Activated CD8-positive, alpha-beta T cell treated with anti-CD3 and anti-CD28 coated beads for 36 hours (primary cell): ENCODE data around the gene SLC47A2. TPM values are rescaled to one million over a fixed set of nuclear protein-coding genes. Genes with fewer than 3 reads are reported as not detected.

ENCODE experiments used
- ATAC-seq: fragments of 200-7000 bp; cut with Tn5 transposase; one replicate; pipeline ENCODE4 v1.10.0; 2021; ENCODE audit warnings: mild to moderate bottlenecking, moderate library complexity
- CTCF ChIA-PET: fragments of 350-600 bp; sonication (Branson Sonifier 250); formaldehyde crosslinking; loops from one replicate; lab custom pipeline; 2021; ENCODE audit warnings: antibody characterized with exemption; lab: Charles Lee
- POLR2A ChIA-PET: fragments of 350-600 bp; sonication (Branson Sonifier 250); formaldehyde crosslinking; loops from one replicate; lab custom pipeline; 2021; ENCODE audit warnings: antibody characterized with exemption; lab: Charles Lee
- DNase-seq: peaks from one replicate; pipeline ENCODE4 v3.0.0-alpha.2; 2020
- H3K27ac Mint-ChIP-seq: one replicate; pipeline ENCODE4 v1.8.0; 2021; ENCODE audit warnings: mild to moderate bottlenecking, mixed read lengths
- H3K27me3 Mint-ChIP-seq: one replicate; pipeline ENCODE4 v1.8.0; 2021; ENCODE audit warnings: mixed read lengths
- H3K36me3 Mint-ChIP-seq: one replicate; pipeline ENCODE4 v1.8.0; 2021; ENCODE audit warnings: low read depth, mixed read lengths
- H3K4me1 Mint-ChIP-seq: one replicate; pipeline ENCODE4 v1.8.0; 2021; ENCODE audit warnings: low read depth, mixed read lengths
- H3K4me3 Mint-ChIP-seq: one replicate; pipeline ENCODE4 v1.8.0; 2021; ENCODE audit warnings: mild to moderate bottlenecking, moderate library complexity, mixed read lengths
- H3K9me3 Mint-ChIP-seq: one replicate; pipeline ENCODE4 v1.8.0; 2021; ENCODE audit warnings: mixed read lengths
- intact Hi-C: fragments of 100-400 bp; cut with micrococcal nuclease; formaldehyde crosslinking; loops from one replicate; pipeline ENCODE4 v1.10.0; 2022
- total RNA-seq, 2 experiments: library from RNA; stranded (reverse); gene quantifications; one replicate each; pipeline ENCODE4 v1.2.3, GENCODE V29; 2021
- TF ChIP-seq, protein P1 (sequence below): fragments of 200-600 bp; IDR thresholded peaks from one replicate; pipeline ENCODE4 v1.8.0; 2022; ENCODE audit warnings: antibody characterized with exemption, mild to moderate bottlenecking

Gene SLC47A2
- total RNA-seq, 2 experiments from 2014 or later = not detected

DNA sequence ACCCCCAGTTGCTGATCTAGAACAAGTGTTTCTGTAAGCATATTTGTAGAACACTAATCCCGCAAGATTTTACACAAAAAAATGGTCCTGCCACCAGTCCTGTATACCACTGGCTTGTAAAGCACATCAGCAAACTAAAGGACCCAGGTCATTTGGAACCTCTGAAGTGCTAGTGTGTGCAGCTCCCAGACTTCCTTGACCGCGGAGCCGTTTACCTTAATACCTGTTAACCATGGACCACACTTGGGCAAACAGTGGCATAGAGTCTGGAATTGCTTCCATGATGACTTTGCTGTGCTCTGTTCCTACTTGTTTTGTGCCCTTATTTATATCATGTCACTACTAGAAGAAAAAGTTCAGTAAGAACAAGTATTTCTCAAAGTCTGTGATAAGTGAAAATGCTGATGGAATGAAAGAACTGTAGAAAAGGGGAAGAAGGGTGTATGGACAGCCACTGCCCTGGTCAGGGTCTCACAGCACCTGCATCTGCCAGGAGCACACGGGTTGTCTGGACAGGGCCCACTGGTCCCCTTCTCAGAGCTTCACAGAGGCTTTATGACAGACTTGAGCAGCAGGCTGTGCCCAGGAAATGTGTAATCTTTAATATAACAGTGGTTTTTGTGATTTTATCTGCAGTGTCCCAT is 38.5 kb downstream of the SLC47A2 start:
- intact Hi-C loops = no loop called here
- H3K36me3 Mint-ChIP-seq = peaks cover 6% of the 10 kb centered on the region

DNA sequence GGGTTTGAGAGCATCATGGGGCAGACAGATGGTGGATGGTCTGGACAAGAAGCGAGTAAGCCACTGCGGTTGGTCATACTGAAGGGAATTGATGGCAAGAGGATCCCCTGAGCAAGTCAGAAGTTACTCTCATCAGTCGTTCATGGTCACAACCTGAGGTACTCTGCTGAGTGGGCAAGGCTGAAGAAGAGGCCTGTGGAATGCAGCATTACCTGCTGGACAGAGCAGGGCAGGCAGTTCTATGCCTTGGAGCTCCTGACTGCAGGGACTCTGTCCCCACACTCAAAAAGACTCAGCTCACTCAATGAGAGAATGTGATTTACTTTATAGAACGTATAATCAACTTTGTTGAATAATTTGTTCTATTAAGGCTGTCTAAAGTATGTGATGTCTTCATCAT is 39.5 kb downstream of the SLC47A2 start:
- POLR2A ChIA-PET = no interaction called here
- CTCF ChIA-PET = no interaction called here

More for the DNA sequence above, 38.5 kb downstream of the SLC47A2 start:
- no peaks in the 10 kb centered on the region for H3K9me3 Mint-ChIP-seq
- ChIA-PET CTCF (interaction anchor here (1.5 kb wide), 1 partner anchor 67 kb away, joined by 3 read pairs; no protein-coding TSS in a partner anchor), POLR2A (no interaction called here)
- ATAC-seq = no peak
- no peaks in the 10 kb centered on the region for H3K4me1 Mint-ChIP-seq
- no peak overlapping the region for H3K27ac Mint-ChIP-seq
- H3K4me3 Mint-ChIP-seq = no peak overlapping the region
- TF ChIP-seq, protein P1, sequence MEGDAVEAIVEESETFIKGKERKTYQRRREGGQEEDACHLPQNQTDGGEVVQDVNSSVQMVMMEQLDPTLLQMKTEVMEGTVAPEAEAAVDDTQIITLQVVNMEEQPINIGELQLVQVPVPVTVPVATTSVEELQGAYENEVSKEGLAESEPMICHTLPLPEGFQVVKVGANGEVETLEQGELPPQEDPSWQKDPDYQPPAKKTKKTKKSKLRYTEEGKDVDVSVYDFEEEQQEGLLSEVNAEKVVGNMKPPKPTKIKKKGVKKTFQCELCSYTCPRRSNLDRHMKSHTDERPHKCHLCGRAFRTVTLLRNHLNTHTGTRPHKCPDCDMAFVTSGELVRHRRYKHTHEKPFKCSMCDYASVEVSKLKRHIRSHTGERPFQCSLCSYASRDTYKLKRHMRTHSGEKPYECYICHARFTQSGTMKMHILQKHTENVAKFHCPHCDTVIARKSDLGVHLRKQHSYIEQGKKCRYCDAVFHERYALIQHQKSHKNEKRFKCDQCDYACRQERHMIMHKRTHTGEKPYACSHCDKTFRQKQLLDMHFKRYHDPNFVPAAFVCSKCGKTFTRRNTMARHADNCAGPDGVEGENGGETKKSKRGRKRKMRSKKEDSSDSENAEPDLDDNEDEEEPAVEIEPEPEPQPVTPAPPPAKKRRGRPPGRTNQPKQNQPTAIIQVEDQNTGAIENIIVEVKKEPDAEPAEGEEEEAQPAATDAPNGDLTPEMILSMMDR = no peak
- no peak for DNase-seq
- no peaks in the 10 kb centered on the region for H3K27me3 Mint-ChIP-seq

DNA sequence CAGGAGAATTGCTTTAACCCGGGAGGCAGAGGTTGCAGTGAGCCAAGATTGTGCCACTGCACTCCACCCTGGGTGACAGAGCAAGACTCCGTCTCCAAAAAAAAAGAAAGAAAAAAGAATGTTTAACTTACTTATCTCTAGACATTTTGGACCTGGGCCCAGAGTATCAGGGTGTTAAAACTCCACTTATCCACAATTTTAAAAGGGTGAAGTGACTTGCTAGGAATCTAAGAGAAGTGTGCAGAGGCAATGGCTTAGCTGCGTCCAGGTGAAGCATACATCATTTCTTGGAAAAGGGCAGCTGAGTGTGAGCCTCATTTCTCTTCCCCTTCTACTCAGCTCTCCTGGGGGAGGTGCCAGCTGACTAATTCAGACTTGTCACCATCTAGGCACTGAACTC is 42.8 kb downstream of the SLC47A2 start:
- no peaks in the 10 kb centered on the region for H3K27me3 Mint-ChIP-seq
- CTCF ChIA-PET = interaction anchor here (2.1 kb wide), 1 partner anchor 72 kb away, joined by 6 read pairs; no protein-coding TSS in a partner anchor
- POLR2A ChIA-PET = interaction anchor here (1.0 kb wide), 1 partner anchor 15 kb away, joined by 3 read pairs; no protein-coding TSS in a partner anchor
- peaks cover 19% of the 10 kb centered on the region for H3K36me3 Mint-ChIP-seq
- intact Hi-C loops = no loop called here
- no peaks in the 10 kb centered on the region for H3K9me3 Mint-ChIP-seq
- no peak overlapping the region for H3K4me3 Mint-ChIP-seq
- ATAC-seq (no peak), DNase-seq (no peak)
- no peaks in the 10 kb centered on the region for H3K4me1 Mint-ChIP-seq
- TF ChIP-seq, protein P1 = no peak
- no peak overlapping the region for H3K27ac Mint-ChIP-seq

More for the DNA sequence above, 39.5 kb downstream of the SLC47A2 start:
- no peak for ATAC-seq
- TF ChIP-seq, protein P1 = no peak
- Mint-ChIP-seq H3K9me3 (no peaks in the 10 kb centered on the region), H3K4me3 (no peak overlapping the region), H3K27ac (no peak overlapping the region), H3K4me1 (no peaks in the 10 kb centered on the region), H3K27me3 (no peaks in the 10 kb centered on the region), H3K36me3 (peaks cover 13% of the 10 kb centered on the region)
- intact Hi-C loops = no loop called here
- DNase-seq = no peak

DNA sequence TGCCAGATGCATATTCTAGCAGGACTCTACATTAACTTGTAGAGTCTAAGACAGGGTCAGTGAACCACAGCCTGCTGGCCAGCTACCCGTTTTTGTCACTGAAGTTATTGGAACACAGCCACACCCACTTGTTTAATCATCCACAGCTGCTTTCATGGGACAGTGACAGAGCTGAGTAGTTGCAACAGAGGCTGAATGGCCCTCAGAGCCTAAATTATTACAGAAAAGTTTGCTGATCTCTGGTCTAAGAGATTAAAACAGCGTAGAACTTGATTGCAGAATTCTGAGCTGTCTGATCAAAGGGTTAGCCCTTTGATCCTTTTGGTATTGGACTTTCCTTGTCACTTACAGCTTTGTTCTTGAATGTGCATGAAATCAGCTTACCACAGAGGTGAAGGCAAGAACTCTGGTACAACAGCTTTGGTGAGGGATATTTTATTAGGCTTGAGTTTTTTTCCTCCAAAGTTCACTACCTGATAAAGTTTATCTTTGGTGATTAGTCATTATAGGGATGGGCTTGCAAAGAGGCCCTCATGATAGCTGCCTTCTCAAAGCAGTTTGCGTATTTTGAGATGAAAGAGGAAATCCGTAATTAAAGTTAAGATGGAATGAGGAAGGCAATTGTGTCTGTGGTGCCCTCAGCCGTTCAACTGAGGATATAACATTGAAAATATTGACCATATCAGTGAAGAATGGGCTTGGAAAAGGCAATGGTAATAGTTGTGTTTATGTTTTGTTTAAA is 44.2 kb downstream of the SLC47A2 start:
- no peak overlapping the region for H3K27ac Mint-ChIP-seq
- intact Hi-C loops = no loop called here
- peaks cover 17% of the 10 kb centered on the region for H3K36me3 Mint-ChIP-seq
- H3K27me3 Mint-ChIP-seq = no peaks in the 10 kb centered on the region
- ATAC-seq (no peak), DNase-seq (no peak)
- H3K9me3 Mint-ChIP-seq = no peaks in the 10 kb centered on the region
- TF ChIP-seq, protein P1 = no peak
- POLR2A ChIA-PET = no interaction called here
- CTCF ChIA-PET = interaction anchor here (1.1 to 1.4 kb wide), 2 partner anchors 38 to 72 kb away, joined by 3 to 7 read pairs; no protein-coding TSS in a partner anchor
- no peak overlapping the region for H3K4me3 Mint-ChIP-seq
- no peaks in the 10 kb centered on the region for H3K4me1 Mint-ChIP-seq

DNA sequence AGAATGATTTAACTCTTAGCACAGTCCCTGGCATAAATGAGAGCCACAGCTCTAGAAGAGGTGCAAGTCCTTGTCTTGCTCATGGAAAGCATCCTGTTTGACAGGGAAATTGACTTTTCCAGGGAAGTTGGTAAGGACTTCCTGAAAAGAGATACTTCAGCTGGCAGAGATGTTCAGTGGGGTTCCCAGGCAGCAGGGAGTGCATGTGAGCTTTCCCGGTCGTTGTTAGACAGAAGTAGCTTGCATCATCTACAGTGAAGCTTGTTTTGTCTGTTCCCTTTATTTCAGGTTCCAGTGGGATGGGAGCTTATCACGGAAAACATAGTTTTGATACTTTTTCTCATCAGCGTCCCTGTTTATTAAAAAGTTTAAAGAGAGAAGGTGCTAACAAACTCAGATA is 45.0 kb downstream of the SLC47A2 start:
- POLR2A ChIA-PET = no interaction called here
- no peaks in the 10 kb centered on the region for H3K27me3 Mint-ChIP-seq
- CTCF ChIA-PET = interaction anchor here (1.1 to 1.4 kb wide), 2 partner anchors 39 to 73 kb away, joined by 3 to 7 read pairs; no protein-coding TSS in a partner anchor
- no peak for DNase-seq
- H3K36me3 Mint-ChIP-seq = peaks cover 17% of the 10 kb centered on the region
- intact Hi-C loops = no loop called here
- H3K9me3 Mint-ChIP-seq = no peaks in the 10 kb centered on the region
- H3K4me1 Mint-ChIP-seq = no peaks in the 10 kb centered on the region
- no peak for ATAC-seq
- H3K4me3 Mint-ChIP-seq = no peak overlapping the region
- TF ChIP-seq, protein P1 = no peak
- no peak overlapping the region for H3K27ac Mint-ChIP-seq
